ENCODE measurements around the gene CLTB.
A peak's percentile ranks its signal among the peaks of the same experiment; 100 is the strongest.
"Not testable (repeated sequence)": the region's sequence is repeated elsewhere in the genome, so short reads cannot be mapped to it uniquely, and the experiment has no call there.

Gene CLTB

GRCh38 chr5:176414704-176415103 is 1.6 kb downstream of the CLTB start:
- Mint-ChIP-seq H3K4me1 (peaks cover 55% of the 10 kb centered on the region), H3K36me3 (peaks cover 21% of the 10 kb centered on the region), H3K27ac (peak overlapping the region; percentile 84), H3K9me3 (no peaks in the 10 kb centered on the region), H3K4me3 (peak overlapping the region; percentile 73)
- no peak for DNase-seq (ENCODE audit: low spot score in 2 of 2)
- ATAC-seq = no peak

- Mint-ChIP-seq H3K4me1 (peaks cover 55% of the 10 kb centered on the region), H3K27ac (peak overlapping the region; percentile 84), H3K9me3 (no peaks in the 10 kb centered on the region), H3K36me3 (peaks cover 30% of the 10 kb centered on the region), H3K4me3 (no peak overlapping the region)
- ATAC-seq = no peak
- no peak for DNase-seq (ENCODE audit: low spot score in 2 of 2)
Observed at GRCh38 chr5:176413709-176414191, 2.6 kb downstream of the CLTB start.

GRCh38 chr5:176413255-176413565 is 3.1 kb downstream of the CLTB start:
- Mint-ChIP-seq H3K27ac (peak overlapping the region; percentile 26), H3K4me1 (peaks cover 55% of the 10 kb centered on the region)
- no peak for ATAC-seq

GRCh38 chr5:176412517-176413254 is 3.7 kb downstream of the CLTB start:
- Mint-ChIP-seq H3K4me1 (peaks cover 55% of the 10 kb centered on the region), H3K9me3 (no peaks in the 10 kb centered on the region), H3K27ac (peak overlapping the region; percentile 26), H3K36me3 (peaks cover 38% of the 10 kb centered on the region), H3K4me3 (no peak overlapping the region)
- no peak for ATAC-seq
- no peak for DNase-seq (ENCODE audit: low spot score in 2 of 2)

More at GRCh38 chr5:176413255-176413565, 3.1 kb downstream of the CLTB start:
- no peak for DNase-seq (ENCODE audit: low spot score in 2 of 2)
- H3K36me3 Mint-ChIP-seq = peaks cover 32% of the 10 kb centered on the region
- no peaks in the 10 kb centered on the region for H3K9me3 Mint-ChIP-seq
- no peak overlapping the region for H3K4me3 Mint-ChIP-seq

- DNase-seq (ENCODE audit: low spot score in 2 of 2) (no peak), ATAC-seq (no peak)
- Mint-ChIP-seq H3K4me1 (peaks cover 50% of the 10 kb centered on the region), H3K36me3 (peaks cover 49% of the 10 kb centered on the region), H3K27ac (no peak overlapping the region), H3K9me3 (no peaks in the 10 kb centered on the region), H3K4me3 (no peak overlapping the region)
Observed at GRCh38 chr5:176410486-176411180, 5.7 kb downstream of the CLTB start.

- H3K4me3 Mint-ChIP-seq = no peak overlapping the region
- H3K27ac Mint-ChIP-seq = peak overlapping the region; percentile 41
- peaks cover 54% of the 10 kb centered on the region for H3K36me3 Mint-ChIP-seq
- H3K4me1 Mint-ChIP-seq = peaks cover 42% of the 10 kb centered on the region
- no peak for DNase-seq (ENCODE audit: low spot score in 2 of 2)
- no peak for ATAC-seq
- no peaks in the 10 kb centered on the region for H3K9me3 Mint-ChIP-seq
Observed at GRCh38 chr5:176409765-176410164, 6.6 kb downstream of the CLTB start.

- H3K4me1 Mint-ChIP-seq = peaks cover 31% of the 10 kb centered on the region
- H3K9me3 Mint-ChIP-seq = no peaks in the 10 kb centered on the region
- no peak for DNase-seq (ENCODE audit: low spot score in 2 of 2)
- H3K27ac Mint-ChIP-seq = no peak overlapping the region
- H3K4me3 Mint-ChIP-seq = no peak overlapping the region
- H3K36me3 Mint-ChIP-seq = peaks cover 54% of the 10 kb centered on the region
- no peak for ATAC-seq
Observed at GRCh38 chr5:176408590-176408989, 7.7 kb downstream of the CLTB start.

- not testable (repeated sequence) for H3K27ac Mint-ChIP-seq; H3K4me3 Mint-ChIP-seq; DNase-seq (ENCODE audit: low spot score in 2 of 2); H3K9me3 Mint-ChIP-seq; ATAC-seq
- peaks cover 54% of the 10 kb centered on the region for H3K36me3 Mint-ChIP-seq
- peaks cover 31% of the 10 kb centered on the region for H3K4me1 Mint-ChIP-seq
Observed at GRCh38 chr5:176408252-176408573, 8.1 kb downstream of the CLTB start.

GRCh38 chr5:176407456-176408251 is 8.7 kb downstream of the CLTB start:
- ATAC-seq (no peak), DNase-seq (ENCODE audit: low spot score in 2 of 2) (no peak)
- Mint-ChIP-seq H3K27ac (no peak overlapping the region), H3K36me3 (peaks cover 54% of the 10 kb centered on the region), H3K9me3 (no peaks in the 10 kb centered on the region), H3K4me1 (peaks cover 26% of the 10 kb centered on the region), H3K4me3 (no peak overlapping the region)

- no peak overlapping the region for H3K4me3 Mint-ChIP-seq
- H3K9me3 Mint-ChIP-seq = no peaks in the 10 kb centered on the region
- no peak overlapping the region for H3K27ac Mint-ChIP-seq
- H3K4me1 Mint-ChIP-seq = peaks cover 21% of the 10 kb centered on the region
- no peak for ATAC-seq
- H3K36me3 Mint-ChIP-seq = peaks cover 48% of the 10 kb centered on the region
- no peak for DNase-seq (ENCODE audit: low spot score in 2 of 2)
Observed at GRCh38 chr5:176406436-176407052, 9.8 kb downstream of the CLTB start.

- H3K36me3 Mint-ChIP-seq = peaks cover 42% of the 10 kb centered on the region
- no peaks in the 10 kb centered on the region for H3K9me3 Mint-ChIP-seq
- peaks cover 14% of the 10 kb centered on the region for H3K4me1 Mint-ChIP-seq
- DNase-seq (ENCODE audit: low spot score in 2 of 2) = no peak
- H3K4me3 Mint-ChIP-seq = no peak overlapping the region
- no peak for ATAC-seq
- no peak overlapping the region for H3K27ac Mint-ChIP-seq
Observed at GRCh38 chr5:176405656-176406435, 10.5 kb downstream of the CLTB start.

- no peak overlapping the region for H3K27ac Mint-ChIP-seq
- peaks cover 18% of the 10 kb centered on the region for H3K36me3 Mint-ChIP-seq
- no peaks in the 10 kb centered on the region for H3K9me3 Mint-ChIP-seq
- H3K4me3 Mint-ChIP-seq = no peak overlapping the region
- DNase-seq (ENCODE audit: low spot score in 2 of 2) (no peak), ATAC-seq (no peak)
- H3K4me1 Mint-ChIP-seq = peaks cover 10% of the 10 kb centered on the region
Observed at GRCh38 chr5:176401281-176402205, 14.8 kb downstream of the CLTB start.

GRCh38 chr5:176400382-176401156 is 15.8 kb downstream of the CLTB start:
- DNase-seq (ENCODE audit: low spot score in 2 of 2) (no peak), ATAC-seq (no peak)
- H3K9me3 Mint-ChIP-seq = no peaks in the 10 kb centered on the region
- H3K4me1 Mint-ChIP-seq = peaks cover 6% of the 10 kb centered on the region
- no peak overlapping the region for H3K27ac Mint-ChIP-seq
- peaks cover 10% of the 10 kb centered on the region for H3K36me3 Mint-ChIP-seq
- no peak overlapping the region for H3K4me3 Mint-ChIP-seq

Data from stimulated activated effector memory CD8-positive, alpha-beta T cell treated with anti-CD3 and anti-CD28 coated beads, Interleukin-12 subunit alpha, Interleukin-12 subunit beta, amount 100 ng/mL, for 72 hours (primary cell).